22Rv1 (cell line): ENCODE results near the gene FAM135A.
A peak's percentile ranks its signal among the peaks of the same experiment; 100 is the strongest.

Experiments
- H3K27ac ChIP-seq: fragments of 450-650 bp; 2 replicates; pipeline ENCODE4 v1.5.1; 2017
- CTCF ChIP-seq: fragments of 450-650 bp; IDR thresholded peaks from 2 replicates; pipeline ENCODE4 v1.5.1; 2017; ENCODE audit warnings: mild to moderate bottlenecking
- ZFX ChIP-seq: fragments of 450-650 bp; IDR thresholded peaks from 2 replicates; pipeline ENCODE4 v1.6.1; 2017; ENCODE audit warnings: antibody characterized with exemption, borderline replicate concordance

Gene FAM135A

GRCh38 chr6:70566751-70567382, 153.6 kb downstream of the FAM135A start, which contains the start of gene SDHAF4:
TSS of gene SDHAF4 (plus strand) at chr6:70566930. CDS start at chr6:70566941, 11 bp downstream.
- peak within 1 kb of the TSS; percentile 73 for H3K27ac ChIP-seq
- TF ChIP-seq ZFX (no peak), CTCF (peak; percentile 7; the same call in 1 of the 2 replicates)

- TF ChIP-seq ZFX, result no peak
- TF ChIP-seq CTCF, result no peak
- H3K27ac ChIP-seq, result no peak overlapping the region
Observed at GRCh38 chr6:70574643-70575042, 161.3 kb downstream of the FAM135A start.

GRCh38 chr6:70575899-70576495, 162.7 kb downstream of the FAM135A start:
- H3K27ac ChIP-seq, result no peak overlapping the region
- TF ChIP-seq ZFX (no peak), CTCF (no peak)

- no peak overlapping the region for H3K27ac ChIP-seq
- TF ChIP-seq CTCF (no peak), ZFX (no peak)
Observed at GRCh38 chr6:70586114-70586513, 172.8 kb downstream of the FAM135A start.

GRCh38 chr6:70590400-70590799, 177.1 kb downstream of the FAM135A start:
- H3K27ac ChIP-seq, result no peak overlapping the region
- no peak for TF ChIP-seq CTCF
- no peak for TF ChIP-seq ZFX

GRCh38 chr6:70592391-70593117, 179.2 kb downstream of the FAM135A start:
- TF ChIP-seq CTCF, result no peak
- TF ChIP-seq ZFX, result no peak

GRCh38 chr6:70593118-70593486, 179.8 kb downstream of the FAM135A start:
- H3K27ac ChIP-seq, result no peak overlapping the region
- TF ChIP-seq CTCF (no peak), ZFX (no peak)

More at GRCh38 chr6:70592391-70593117, 179.2 kb downstream of the FAM135A start:
- no peak overlapping the region for H3K27ac ChIP-seq
